Activated CD4-positive, alpha-beta T cell treated with anti-CD3 and anti-CD28 coated beads, Interleukin-2, amount 50 U/mL, for 48 hours (primary cell): ENCODE measurements around the gene VSIG10.
"Not testable (repeated sequence)": the region's sequence is repeated elsewhere in the genome, so short reads cannot be mapped to it uniquely, and the experiment has no call there.

Source experiments
- DNase-seq, 2 experiments: peaks; one replicate each; pipeline ENCODE4 v3.0.0-alpha.2; 2020

Gene VSIG10, protein sequence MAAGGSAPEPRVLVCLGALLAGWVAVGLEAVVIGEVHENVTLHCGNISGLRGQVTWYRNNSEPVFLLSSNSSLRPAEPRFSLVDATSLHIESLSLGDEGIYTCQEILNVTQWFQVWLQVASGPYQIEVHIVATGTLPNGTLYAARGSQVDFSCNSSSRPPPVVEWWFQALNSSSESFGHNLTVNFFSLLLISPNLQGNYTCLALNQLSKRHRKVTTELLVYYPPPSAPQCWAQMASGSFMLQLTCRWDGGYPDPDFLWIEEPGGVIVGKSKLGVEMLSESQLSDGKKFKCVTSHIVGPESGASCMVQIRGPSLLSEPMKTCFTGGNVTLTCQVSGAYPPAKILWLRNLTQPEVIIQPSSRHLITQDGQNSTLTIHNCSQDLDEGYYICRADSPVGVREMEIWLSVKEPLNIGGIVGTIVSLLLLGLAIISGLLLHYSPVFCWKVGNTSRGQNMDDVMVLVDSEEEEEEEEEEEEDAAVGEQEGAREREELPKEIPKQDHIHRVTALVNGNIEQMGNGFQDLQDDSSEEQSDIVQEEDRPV

DNA sequence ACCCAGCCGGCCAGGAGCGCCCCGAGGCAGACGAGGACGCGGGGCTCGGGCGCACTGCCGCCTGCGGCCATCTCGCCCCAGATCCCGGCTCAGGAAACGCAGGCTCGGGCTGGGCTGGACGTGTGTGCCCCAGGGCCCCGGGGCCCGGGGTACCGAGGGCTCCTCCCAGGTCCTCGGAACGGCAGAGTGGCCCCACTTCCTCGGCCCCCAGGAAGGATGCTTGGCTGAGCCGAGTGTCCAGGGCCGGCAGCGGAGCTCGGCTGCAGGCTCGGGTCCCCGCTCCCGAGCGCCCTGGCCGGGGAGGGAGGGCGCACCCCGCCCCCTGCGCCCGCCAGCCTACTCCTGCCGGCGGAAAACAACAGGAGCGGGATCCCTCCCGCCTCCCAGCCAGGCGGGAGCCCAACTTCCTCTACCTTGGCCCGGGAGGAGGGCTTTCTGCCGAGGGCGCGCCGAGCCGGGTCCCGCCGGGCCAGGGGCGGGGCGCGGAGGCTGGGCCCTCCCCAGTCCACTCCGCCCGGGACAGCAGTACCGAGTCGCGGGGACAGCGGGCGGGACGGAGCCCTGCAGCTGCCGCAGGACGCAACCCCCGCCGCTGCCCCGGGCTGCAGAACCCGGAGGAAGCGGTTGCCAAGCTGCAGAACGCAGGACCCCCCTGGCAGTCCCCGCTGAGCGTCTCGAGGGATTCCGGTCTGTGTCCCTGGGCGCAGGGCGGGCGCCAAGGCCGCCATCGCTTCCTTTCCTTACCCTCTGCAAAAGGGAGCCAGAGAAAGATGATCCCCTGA is at the start of gene VSIG10:
Gene VSIG10, minus strand, starts transcription at position 411 of the 782 bp plus-strand sequence. Its CDS starts 340 bp downstream, at position 71.
- peak; percentile 29 to 41 for DNase-seq

DNA sequence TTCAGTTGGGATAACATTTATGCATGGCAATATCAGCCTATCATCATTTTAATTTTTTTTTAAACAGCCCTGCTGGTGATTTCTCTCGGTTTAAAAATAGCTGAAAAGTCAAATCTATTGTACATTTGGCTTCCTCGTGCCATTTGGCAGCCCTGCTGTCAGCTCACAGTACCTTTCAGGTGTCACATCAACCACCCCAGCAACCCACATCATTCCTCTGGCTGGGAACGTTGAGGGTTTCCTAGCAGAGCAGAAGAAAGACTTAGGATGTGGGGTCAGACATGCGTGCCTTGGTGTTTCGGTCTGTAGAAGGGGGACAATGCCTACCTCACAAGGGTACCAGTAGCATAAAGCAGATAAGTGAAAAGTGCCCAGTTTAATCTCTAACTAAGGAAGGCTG is 47.9 kb upstream of the VSIG10 start:
- no peak for DNase-seq

DNA sequence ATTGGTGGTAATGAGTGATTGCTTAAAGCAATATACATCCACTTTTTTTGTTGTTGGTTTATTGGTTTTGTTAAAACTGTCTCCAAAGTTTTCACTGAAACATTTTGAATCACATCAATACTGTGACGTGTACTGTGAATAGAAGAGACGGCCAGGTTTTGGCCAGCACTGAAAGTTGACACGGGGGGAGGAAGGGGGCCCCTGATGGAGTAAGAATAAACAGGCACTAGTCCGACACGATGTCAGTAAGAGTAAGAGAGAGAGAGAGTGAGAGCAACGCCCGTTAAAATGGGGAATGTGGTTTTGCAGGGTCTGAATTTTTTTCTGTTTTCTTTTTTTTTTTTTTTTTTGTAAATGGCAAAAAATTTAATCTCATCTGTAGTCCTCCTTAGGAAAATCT is 46.8 kb upstream of the VSIG10 start:
- DNase-seq = no peak

DNA sequence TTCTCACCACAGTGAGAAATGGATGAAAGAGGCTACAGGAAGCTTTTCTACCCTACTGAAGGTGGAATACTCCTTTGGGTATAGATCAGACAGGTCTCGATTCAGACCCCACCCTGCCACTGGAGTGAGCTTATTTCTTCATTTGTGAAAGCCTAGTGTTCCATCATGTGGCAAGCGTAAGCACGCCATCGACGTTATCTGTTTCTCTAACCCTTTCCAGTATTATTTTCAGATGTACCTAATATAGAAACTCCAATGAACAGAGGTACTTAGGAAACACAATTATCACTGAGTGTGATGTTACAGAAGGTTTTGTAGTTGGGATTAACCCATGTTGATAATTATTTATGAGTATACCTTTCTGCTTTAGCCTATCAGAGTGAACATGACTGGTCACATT is 44.5 kb upstream of the VSIG10 start:
- no peak for DNase-seq

DNA sequence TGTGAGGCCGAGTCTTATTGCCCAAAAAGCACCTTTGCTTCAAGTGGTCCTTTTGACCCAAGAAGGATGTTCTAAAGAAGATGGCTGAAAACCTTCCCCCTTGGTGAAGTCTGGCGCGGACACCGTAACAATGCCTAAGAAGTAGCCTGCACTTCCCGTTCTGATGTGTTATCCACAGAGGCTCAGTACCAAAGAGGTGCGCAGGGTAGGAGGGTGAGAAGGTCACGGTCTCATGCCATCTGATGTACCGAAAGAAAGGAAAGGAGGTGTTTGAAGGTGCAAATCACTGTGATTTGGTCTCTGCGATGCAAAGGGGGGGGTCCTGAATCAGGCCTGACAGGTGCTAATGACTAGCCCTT is 42.0 kb upstream of the VSIG10 start:
- DNase-seq = no peak

DNA sequence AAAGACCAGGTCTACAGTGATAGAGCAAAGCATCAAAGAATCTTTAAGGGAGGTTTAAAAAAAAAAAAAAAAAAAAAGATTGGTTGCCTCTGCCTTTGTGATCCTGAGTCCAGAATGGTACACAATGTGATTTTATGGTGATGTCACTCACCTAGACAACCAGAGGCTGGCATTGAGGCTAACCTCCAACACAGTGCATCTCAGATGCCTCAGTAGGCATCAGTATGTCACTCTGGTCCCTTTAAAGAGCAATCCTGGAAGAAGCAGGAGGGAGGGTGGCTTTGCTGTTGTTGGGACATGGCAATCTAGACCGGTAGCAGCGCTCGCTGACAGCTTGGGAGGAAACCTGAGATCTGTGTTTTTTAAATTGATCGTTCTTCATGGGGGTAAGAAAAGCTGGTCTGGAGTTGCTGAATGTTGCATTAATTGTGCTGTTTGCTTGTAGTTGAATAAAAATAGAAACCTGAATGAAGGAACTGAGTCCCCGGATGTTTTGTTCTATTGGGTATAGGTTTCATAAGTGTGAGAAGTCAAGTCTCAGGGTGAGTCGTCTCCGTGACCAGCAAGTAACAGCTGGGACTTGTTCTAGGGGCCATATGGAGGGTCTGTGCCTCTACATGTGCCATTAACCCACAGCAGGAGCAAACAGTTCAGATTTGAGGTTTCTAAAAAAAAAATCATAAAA is 41.4 kb upstream of the VSIG10 start:
- no peak for DNase-seq

DNA sequence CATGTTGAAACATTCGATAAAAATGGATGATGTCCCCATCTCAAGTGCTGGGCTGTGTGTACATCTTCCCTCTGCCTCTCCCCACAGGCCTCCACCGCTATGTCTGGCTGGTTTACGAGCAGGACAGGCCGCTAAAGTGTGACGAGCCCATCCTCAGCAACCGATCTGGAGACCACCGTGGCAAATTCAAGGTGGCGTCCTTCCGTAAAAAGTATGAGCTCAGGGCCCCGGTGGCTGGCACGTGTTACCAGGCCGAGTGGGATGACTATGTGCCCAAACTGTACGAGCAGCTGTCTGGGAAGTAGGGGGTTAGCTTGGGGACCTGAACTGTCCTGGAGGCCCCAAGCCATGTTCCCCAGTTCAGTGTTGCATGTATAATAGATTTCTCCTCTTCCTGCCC is 40.7 kb upstream of the VSIG10 start:
- DNase-seq = no peak

DNA sequence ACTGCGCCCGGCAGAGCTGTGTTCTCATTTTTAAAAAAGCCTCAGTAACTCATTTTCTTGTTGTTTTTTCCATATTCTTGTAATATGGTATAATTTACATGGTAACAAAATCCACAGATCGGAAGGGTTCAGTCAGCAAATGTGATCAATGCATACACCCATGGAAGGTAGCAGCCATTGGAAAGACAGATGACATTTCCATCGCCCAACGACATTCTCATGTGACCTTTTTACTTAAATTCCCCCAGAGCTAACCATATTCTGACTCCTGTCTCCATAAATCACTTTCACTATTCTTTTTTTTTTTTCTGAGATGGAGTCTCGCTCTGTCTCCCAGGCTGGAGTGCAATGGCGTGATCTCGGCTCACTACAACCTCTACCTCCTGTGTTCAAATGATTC is 37.0 kb upstream of the VSIG10 start:
- no peak for DNase-seq

DNA sequence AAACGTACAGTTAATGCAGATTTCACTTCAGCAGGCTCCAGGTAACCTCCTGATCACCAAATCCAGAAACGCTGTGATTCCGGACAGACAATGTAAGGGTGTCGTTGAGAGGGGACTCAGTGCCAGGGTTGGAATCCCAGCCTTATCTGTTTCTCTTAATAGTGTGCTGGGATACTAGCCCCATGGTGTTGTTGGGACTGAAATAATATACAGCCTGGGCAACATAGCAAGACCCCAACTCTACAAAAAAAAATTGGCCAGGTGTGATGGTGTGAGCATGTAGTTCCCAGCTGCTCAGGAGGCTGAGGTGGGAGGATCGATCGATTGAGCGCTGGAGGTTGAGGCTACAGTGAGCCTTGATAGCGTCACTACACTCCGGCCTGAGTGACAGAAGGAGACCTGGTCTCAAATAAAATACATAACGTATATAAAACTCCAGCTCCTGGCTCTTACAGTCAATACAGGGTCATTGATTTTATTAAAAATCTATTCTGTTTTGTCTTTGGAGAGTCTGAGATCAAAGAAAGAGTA is 33.4 kb upstream of the VSIG10 start:
- no peak for DNase-seq

DNA sequence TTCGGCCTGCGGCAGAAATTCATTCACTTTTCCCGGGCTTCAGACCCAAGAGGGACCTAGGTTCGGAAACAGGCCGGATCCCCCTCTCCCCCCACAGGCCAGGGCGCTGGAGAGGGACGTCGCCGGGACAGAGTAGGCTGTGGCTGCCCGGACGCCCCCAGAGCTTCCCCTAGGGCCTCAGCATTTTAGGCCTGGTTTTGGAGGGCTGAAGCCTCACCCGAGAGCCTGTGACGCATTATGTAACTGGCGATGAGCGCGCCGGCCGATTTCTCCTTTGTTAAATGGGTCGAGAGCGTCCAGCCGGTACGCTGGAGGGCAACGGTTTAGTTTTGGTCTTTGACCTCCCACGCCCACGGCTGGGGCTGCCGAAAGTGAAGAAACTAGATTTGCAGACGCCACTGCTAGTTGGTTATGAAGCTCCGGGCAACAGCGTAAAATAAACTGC is 32.8 kb upstream of the VSIG10 start:
- peak; percentile 52 to 61 for DNase-seq

DNA sequence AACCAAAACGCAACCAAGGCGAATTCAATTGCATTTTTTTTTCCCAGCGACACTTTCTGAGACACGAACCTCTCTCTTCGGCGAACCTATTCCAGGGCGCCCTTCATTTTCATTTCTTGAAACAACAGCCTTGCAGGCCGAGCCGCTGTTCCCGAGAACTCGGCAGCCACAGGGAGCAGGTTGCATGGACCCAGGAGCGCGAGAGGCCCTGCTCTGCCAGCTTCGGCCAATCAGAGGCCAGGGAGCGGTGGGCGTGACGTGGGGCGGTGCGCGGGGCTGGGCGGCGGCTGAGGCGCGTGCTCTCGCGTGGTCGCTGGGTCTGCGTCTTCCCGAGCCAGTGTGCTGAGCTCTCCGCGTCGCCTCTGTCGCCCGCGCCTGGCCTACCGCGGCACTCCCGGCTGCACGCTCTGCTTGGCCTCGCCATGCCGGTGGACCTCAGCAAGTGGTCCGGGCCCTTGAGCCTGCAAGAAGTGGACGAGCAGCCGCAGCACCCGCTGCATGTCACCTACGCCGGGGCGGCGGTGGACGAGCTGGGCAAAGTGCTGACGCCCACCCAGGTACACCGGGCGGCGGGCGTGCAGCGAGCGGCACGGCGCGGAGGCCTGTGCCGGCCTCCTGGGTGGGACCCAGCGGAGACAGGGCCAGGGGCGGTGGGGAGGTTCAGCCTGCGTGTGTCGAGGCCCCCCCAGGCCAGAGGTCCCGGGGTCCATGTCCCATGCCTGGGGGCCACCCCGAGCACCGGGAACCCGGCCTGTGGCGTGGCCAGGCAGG is 32.2 kb upstream of the VSIG10 start, which contains the start of gene PEBP1:
Gene PEBP1, plus strand, starts transcription at position 337 of the 771 bp plus-strand sequence. Its CDS starts 86 bp downstream, at position 423.
- DNase-seq = peak; percentile 96

DNA sequence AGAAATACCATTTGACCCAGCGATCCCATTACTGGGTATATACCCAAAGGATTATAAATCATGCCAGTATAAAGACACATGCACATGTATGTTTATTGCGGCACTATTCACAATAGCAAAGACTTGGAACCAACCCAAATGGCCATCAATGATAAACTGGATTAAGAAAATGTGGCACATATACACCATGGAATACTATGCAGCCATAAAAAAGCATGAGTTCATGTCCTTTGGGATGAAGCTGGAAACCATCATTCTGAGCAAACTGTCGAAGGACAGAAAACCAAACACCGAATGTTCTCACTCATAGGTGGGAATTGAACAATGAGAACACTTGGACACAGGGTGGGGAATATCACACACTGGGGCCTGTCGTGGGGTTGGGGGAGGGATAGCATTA is 25.6 kb upstream of the VSIG10 start:
- DNase-seq = not testable (repeated sequence)

DNA sequence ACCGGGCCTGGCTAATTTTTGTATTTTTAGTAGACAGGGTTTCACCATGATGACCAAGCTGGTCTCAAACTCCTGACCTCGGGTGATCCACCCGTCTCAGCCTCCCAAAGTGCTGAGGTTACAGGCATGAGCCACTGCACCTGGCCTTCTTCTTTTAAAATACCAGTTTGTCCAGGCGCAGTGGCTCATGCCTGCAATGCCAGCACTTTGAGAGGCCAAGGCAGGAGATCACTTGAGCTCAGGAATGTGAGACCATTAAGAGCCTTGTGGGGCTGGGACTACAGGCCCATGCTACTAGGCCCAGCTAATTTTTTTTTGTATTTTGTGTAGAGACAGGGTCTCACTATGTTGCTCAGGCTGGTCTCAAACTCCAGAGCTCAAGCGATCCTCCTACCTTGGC is 24.1 kb upstream of the VSIG10 start:
- DNase-seq = no peak

DNA sequence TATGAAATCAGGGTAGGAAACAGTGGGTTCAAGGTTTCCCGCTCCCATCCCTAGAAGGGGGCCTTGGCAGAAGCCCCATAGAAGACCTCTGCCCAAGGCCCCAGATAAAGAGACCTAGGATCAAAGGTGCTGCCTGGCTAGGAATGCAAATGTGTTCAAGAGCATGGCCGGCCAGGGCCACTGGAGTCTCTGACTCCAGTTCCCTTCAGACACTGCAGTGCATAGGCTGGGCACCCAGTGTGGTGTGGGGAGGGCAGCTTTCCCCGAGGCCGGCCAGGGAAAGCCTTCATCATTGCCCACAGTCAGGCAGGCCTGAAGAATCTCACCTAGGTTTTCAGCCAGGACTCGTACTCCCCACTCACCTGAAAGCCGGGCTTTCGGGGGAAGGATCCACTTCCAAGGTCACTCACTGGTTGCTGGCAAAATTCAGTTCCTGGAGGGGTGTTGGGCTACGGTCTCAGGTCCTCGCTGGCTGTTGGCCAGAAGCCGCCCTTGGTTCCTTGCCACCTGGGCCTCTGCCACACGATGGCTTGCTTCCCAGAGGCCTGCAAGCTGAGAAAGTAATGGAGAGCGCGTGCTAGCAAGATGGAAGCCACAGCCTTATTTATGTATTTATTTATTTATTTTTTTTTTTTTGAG is 22.4 kb upstream of the VSIG10 start:
- no peak for DNase-seq

DNA sequence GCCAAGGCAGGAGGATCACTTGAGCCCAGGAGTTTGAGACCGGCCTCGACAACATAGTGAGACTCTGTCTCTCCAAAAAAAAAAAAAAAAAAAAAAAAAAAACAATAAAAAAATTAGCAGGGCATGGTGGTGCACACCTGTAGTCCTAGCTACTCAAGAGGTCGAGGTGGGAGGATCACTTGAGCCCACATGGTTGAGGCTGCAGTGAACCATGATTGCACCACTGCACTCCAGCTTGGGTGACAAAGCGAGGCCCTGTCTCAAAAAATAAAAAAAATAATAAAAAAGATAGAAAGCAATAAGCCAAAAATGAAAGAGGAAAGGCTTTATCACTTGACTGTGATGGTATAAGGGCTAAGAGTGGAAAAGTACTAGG is 21.9 kb upstream of the VSIG10 start:
- no peak for DNase-seq

DNA sequence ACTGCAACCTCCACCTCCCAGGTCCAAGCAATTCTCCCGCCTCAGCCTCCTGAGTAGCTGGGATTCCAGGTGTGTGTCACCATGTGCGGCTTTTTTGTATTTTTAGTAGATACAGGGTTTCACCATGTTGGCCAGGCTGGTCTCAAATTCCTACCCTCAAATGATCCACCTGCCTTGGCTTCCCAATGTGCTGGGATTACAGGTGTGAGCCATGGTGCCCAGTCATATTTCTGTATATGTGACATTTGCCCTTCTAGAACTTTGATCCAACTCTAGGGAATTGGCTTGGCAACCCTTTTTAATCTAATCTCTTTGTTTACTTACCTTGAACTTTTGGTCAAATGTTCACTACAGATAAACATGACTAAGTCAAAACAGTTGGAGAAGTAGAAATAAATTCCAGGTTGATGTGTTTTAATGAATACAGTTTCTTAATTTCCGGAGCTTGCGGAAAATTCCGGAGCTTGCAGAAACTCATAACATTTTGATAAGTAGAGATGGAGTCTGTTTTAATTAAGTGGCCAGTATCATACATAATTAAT is 20.6 kb upstream of the VSIG10 start:
- no peak for DNase-seq

DNA sequence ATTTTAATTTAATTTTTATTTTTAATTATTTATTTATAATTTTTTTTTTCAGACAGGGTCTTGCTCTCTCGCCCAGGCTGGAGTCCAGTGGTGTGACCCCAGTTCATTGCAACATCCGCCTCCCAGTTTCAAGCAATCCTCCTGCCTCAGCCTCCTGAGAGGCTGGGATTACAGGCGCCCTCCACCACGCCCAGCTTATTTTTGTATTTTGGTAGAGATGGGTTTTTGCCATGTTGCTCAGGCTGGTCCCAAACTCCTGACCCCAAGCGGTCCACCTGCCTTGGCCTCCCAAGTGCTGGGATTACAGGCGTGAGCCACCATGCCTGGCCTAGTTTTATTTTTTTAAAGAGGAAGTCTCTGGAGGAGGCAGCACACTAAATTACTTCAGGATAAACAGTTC is 18.5 kb upstream of the VSIG10 start:
- DNase-seq = no peak

DNA sequence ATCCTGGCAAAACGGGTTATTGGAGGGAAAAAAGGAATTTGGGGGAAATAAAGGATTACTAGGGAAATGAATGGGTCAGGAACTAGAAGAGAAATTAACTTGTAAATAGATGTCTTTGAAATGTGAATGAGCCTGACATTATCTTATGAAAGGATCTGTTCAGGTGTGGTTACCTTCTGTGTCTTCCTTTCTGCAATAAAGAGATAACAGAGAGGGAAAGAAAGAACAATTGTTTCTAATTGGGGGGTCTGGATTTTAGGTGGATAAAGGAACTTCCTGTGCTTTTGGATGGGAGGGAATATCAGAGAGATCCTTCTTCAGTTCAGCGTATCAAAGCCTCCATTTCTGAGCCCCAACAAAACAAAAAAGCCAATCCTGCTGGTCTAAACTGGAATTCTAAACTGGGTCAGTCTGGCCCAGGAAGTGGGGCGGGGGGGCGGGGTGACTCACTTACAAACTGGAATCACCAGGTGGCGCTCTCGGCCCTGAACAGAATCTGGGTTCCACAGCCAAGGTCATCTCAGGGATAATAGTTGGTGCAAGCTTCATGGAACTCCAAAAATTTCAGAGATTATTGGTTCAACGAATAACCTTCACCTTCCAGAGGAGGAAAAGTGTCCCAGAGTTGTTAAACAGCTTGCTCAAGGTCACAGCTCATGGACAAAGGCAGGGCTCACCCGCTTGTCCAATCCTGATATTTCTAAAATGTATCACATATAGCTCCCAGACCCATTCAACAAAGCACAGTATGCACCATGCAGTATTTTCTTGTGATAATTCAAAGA is 17.0 kb upstream of the VSIG10 start:
- peak; percentile 73 to 80 for DNase-seq

DNA sequence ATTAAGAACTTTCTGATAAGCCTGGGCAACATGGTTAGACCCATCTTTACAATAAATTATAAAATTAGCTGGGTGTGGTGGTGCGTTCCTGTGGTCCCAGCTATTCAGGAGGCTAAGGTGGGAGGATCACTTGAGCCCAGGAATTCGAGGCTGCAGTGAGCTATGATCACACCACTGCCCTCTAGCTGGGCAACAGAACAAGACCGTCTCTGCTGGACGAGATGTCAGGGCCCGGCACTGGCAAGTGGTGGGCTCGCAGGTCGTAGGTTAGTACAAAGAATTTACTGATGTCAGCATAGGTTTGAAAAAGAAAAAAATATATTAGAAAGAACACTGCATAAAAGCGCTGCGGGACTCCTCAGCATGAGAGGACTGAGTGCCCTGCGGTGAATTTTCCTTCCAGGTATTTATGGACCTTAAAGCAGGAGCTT is 15.7 kb upstream of the VSIG10 start:
- DNase-seq = no peak

DNA sequence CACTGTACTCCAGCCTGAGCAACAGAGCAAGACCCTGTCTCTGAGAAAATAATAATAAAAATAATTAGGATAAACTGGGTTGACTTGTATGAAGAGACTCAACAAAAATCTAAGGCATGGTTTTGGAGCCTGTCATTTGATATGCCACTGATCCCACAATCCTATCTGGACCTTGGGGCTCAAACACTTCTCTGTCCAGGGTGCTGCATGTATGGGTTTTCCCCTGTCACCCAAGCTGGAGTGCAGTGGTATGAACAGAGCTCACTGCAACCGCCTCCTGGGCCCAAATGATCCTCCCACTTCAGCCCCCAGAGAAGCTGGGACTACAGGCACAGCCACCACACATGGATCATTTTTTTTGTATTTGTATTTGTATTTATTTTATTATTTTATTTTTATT is 5.3 kb upstream of the VSIG10 start:
- no peak for DNase-seq

DNA sequence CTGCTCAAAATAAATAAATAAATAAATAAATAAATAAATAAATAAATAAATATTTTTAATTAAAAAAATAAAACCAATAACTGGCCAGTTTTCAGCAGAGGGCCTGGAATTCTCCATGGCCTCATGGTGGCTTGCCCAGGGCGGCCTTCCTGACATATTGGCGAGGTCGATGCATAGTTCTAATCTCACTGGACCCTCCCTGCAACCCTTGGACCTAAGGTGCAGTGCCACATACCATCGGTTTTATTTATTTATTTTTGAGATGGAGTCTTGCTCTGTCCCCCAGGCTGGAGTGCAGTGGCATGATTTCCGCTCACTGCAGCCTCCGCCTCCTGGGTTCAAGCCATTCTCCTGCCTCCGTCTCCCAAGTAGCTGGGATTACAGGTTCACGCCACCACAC is 3.9 kb upstream of the VSIG10 start:
- DNase-seq = no peak
